ENCODE measurements around the gene IL6ST. TPM values are rescaled to one million over a fixed set of nuclear protein-coding genes. Genes with fewer than 3 reads are reported as not detected.
A peak's percentile ranks its signal among the peaks of the same experiment; 100 is the strongest.

The IL6ST gene
- total RNA-seq, 2 experiments from 2014 or later, result 117 to 130 TPM

- H3K27me3 Mint-ChIP-seq, result no peaks in the 10 kb centered on the region
- ChIA-PET POLR2A (interaction anchor here (0.6 kb wide), 1 partner anchor 47 kb away, joined by 3 read pairs; no protein-coding TSS in a partner anchor), CTCF (interaction anchor here (0.6 to 2.8 kb wide), 27 partner anchors 10 to 1585 kb away, joined by 3 to 15 read pairs (median 3); no protein-coding TSS in a partner anchor)
- H3K4me1 Mint-ChIP-seq, result peaks cover 3% of the 10 kb centered on the region
- H3K9me3 Mint-ChIP-seq, result no peaks in the 10 kb centered on the region
- H3K27ac Mint-ChIP-seq, result no peak overlapping the region
- H3K36me3 Mint-ChIP-seq (ENCODE audit: low read depth), result peaks cover 37% of the 10 kb centered on the region
- H3K4me3 Mint-ChIP-seq, result no peak overlapping the region
- peak; percentile 79 for DNase-seq
These were observed 58.6 kb downstream of the IL6ST start for GRCh38 chr5:55936100-55936693.

GRCh38 chr5:55935371-55935770 is 59.4 kb downstream of the IL6ST start:
- H3K4me1 Mint-ChIP-seq, result peaks cover 3% of the 10 kb centered on the region
- POLR2A ChIA-PET, result interaction anchor here (0.6 kb wide), 1 partner anchor 123 kb away, joined by 3 read pairs; no protein-coding TSS in a partner anchor
- no peak overlapping the region for H3K4me3 Mint-ChIP-seq
- no peak overlapping the region for H3K27ac Mint-ChIP-seq
- DNase-seq, result no peak
- H3K9me3 Mint-ChIP-seq, result no peaks in the 10 kb centered on the region
- CTCF ChIA-PET, result interaction anchor here (0.6 to 2.8 kb wide), 10 partner anchors 11 to 266 kb away, joined by 3 to 15 read pairs (median 3); no protein-coding TSS in a partner anchor
- no peaks in the 10 kb centered on the region for H3K27me3 Mint-ChIP-seq
- peaks cover 32% of the 10 kb centered on the region for H3K36me3 Mint-ChIP-seq (ENCODE audit: low read depth)

DNA sequence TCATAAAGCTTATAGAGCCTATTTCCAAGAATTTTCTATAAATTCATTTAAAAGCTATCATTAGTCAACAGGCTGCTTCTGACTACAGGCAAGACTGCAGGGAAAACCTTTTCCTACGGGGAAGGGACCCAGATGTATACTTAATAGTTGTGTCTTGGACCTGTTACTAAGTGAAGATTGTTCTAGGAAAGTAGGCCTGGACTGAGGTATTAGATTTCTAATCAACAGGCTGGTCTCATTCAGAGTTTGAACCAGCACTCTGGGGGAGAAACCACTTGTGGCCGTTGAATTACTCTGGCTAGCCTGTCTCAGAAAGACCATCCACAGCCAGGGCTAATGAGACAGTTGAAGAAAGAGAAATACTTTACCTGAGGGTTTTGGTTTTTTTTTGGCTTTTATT is 60.0 kb downstream of the IL6ST start:
- H3K27ac Mint-ChIP-seq, result no peak overlapping the region
- no peaks in the 10 kb centered on the region for H3K9me3 Mint-ChIP-seq
- DNase-seq, result no peak
- no peak overlapping the region for H3K4me3 Mint-ChIP-seq
- ChIA-PET POLR2A (interaction anchor here (0.6 to 0.7 kb wide), 2 partner anchors 124 to 520 kb away, joined by 3 read pairs; no protein-coding TSS in a partner anchor), CTCF (interaction anchor here (0.9 to 2.8 kb wide), 8 partner anchors 11 to 267 kb away, joined by 3 to 15 read pairs (median 6); no protein-coding TSS in a partner anchor)
- H3K27me3 Mint-ChIP-seq, result no peaks in the 10 kb centered on the region
- peaks cover 28% of the 10 kb centered on the region for H3K36me3 Mint-ChIP-seq (ENCODE audit: low read depth)
- peaks cover 4% of the 10 kb centered on the region for H3K4me1 Mint-ChIP-seq

DNA sequence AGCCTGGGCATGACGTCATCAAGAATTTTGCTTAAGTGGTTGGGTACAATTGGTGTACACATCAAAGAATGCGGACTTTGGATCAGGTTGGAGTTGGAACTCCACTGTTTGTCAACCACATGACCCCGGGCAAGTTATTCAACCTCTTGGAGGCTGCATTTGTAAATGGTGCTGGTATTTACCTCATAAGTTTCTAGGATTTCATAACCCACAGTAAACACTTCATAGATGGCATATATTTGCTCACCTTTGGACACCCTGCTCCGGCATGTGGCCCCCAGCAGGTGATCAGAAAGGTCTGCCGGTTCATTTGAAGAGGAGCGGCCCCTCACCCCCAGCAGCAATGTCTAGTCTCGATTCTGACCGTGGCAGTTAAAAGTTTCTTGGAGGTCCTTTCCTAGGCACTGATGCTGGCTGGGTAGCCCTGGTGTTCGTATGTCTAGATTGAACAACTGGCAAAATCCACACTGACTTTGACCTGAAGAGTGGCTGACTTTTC is 60.6 kb downstream of the IL6ST start:
- CTCF ChIA-PET, result interaction anchor here (1.5 to 2.3 kb wide), 2 partner anchors 27 to 268 kb away, joined by 3 to 11 read pairs; no protein-coding TSS in a partner anchor
- POLR2A ChIA-PET, result no interaction called here
- Mint-ChIP-seq H3K9me3 (no peaks in the 10 kb centered on the region), H3K36me3 (ENCODE audit: low read depth) (peaks cover 25% of the 10 kb centered on the region), H3K4me1 (peaks cover 4% of the 10 kb centered on the region), H3K27ac (no peak overlapping the region), H3K4me3 (no peak overlapping the region), H3K27me3 (no peaks in the 10 kb centered on the region)
- DNase-seq, result no peak

- H3K27me3 Mint-ChIP-seq, result no peaks in the 10 kb centered on the region
- CTCF ChIA-PET, result interaction anchor here (1.0 to 1.2 kb wide), 2 partner anchors 215 to 267 kb away, joined by 3 to 4 read pairs; no protein-coding TSS in a partner anchor
- H3K4me3 Mint-ChIP-seq, result no peak overlapping the region
- no peak overlapping the region for H3K27ac Mint-ChIP-seq
- no peaks in the 10 kb centered on the region for H3K9me3 Mint-ChIP-seq
- POLR2A ChIA-PET, result no interaction called here
- DNase-seq, result no peak
- H3K4me1 Mint-ChIP-seq, result peaks cover 4% of the 10 kb centered on the region
- H3K36me3 Mint-ChIP-seq (ENCODE audit: low read depth), result peaks cover 18% of the 10 kb centered on the region
These were observed 61.2 kb downstream of the IL6ST start for GRCh38 chr5:55933377-55934114.

DNA sequence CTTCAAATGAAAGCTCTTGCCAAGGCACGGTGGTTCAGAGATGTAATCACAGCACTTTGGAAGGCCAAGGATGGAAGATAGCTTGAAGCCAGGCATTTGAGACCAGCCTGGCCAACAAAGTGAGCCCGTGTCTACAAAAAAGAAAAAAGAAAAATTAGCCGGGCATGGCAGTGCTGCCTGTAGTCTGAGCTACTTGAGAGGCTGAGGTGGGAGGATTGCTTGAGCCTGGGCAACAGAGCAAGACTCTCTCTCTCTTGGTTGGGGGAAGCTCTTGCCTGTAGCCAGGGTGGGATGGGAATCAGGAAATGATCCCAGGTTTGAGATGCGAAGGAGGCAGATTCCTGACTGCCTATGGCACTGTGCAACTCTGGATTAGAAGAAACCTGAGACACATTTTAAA is 62.1 kb downstream of the IL6ST start:
- POLR2A ChIA-PET, result no interaction called here
- no peak for DNase-seq
- H3K36me3 Mint-ChIP-seq (ENCODE audit: low read depth), result peaks cover 11% of the 10 kb centered on the region
- H3K4me3 Mint-ChIP-seq, result no peak overlapping the region
- no peaks in the 10 kb centered on the region for H3K9me3 Mint-ChIP-seq
- peaks cover 4% of the 10 kb centered on the region for H3K4me1 Mint-ChIP-seq
- H3K27me3 Mint-ChIP-seq, result no peaks in the 10 kb centered on the region
- CTCF ChIA-PET, result interaction anchor here (1.0 to 1.2 kb wide), 2 partner anchors 215 to 268 kb away, joined by 3 to 4 read pairs; no protein-coding TSS in a partner anchor
- H3K27ac Mint-ChIP-seq, result no peak overlapping the region

- CTCF ChIA-PET, result no interaction called here
- Mint-ChIP-seq H3K27me3 (no peaks in the 10 kb centered on the region), H3K27ac (no peak overlapping the region), H3K4me3 (no peak overlapping the region), H3K9me3 (no peaks in the 10 kb centered on the region), H3K36me3 (ENCODE audit: low read depth) (peaks cover 2% of the 10 kb centered on the region), H3K4me1 (peaks cover 1% of the 10 kb centered on the region)
- DNase-seq, result no peak
- POLR2A ChIA-PET, result interaction anchor here (0.6 kb wide), 1 partner anchor 171 kb away, joined by 4 read pairs; no protein-coding TSS in a partner anchor
These were observed 65.6 kb downstream of the IL6ST start for GRCh38 chr5:55929020-55929799.

DNA sequence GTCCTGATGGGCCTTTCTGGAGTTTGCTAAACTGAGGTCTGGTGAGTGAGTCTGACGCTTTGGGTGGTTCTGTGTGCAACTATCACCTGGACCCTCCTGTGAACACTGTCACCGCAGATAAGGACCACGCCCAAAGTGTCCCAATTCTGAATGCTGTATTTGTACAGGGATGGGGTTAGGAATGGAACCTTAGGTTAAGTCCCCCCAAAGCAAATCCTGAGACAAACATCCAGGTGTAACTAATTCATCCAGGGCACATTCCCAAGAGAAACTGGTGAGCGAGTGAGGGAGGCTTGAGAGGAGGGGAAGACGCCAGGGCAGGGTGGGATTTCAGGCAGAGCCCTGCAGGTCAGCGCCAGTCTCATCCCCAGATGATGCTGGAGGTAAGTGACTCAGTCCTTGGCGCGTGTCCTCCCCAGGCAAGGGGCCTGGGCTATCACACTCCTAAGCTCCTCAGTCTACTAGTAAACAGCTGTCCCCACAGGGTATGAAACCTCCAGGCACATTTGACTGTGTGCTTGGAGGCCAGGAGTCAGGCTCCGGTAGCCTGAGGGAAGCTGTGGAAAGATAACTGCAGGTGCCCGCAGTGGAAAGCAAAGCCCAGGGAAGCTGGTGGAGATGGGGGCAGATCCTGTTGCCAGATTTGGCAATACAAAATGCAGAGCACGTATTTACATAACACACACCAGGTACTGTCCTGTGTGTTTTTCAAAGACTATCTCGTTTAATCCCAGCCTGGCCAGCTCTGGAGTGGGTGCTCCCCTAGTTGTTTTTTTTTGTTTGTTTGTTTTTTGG is 66.7 kb downstream of the IL6ST start:
- H3K9me3 Mint-ChIP-seq, result no peaks in the 10 kb centered on the region
- peaks cover 10% of the 10 kb centered on the region for H3K4me1 Mint-ChIP-seq
- no peaks in the 10 kb centered on the region for H3K36me3 Mint-ChIP-seq (ENCODE audit: low read depth)
- H3K27ac Mint-ChIP-seq, result no peak overlapping the region
- ChIA-PET CTCF (interaction anchor here (0.5 kb wide), 1 partner anchor 684 kb away, joined by 4 read pairs; no protein-coding TSS in a partner anchor), POLR2A (no interaction called here)
- DNase-seq, result no peak
- H3K4me3 Mint-ChIP-seq, result no peak overlapping the region
- H3K27me3 Mint-ChIP-seq, result no peaks in the 10 kb centered on the region

- Mint-ChIP-seq H3K9me3 (no peaks in the 10 kb centered on the region), H3K36me3 (ENCODE audit: low read depth) (no peaks in the 10 kb centered on the region), H3K27ac (no peak overlapping the region), H3K4me1 (peaks cover 13% of the 10 kb centered on the region), H3K4me3 (no peak overlapping the region), H3K27me3 (no peaks in the 10 kb centered on the region)
- ChIA-PET POLR2A (no interaction called here), CTCF (no interaction called here)
- no peak for DNase-seq
These were observed 68.3 kb downstream of the IL6ST start for GRCh38 chr5:55926476-55926875.

DNA sequence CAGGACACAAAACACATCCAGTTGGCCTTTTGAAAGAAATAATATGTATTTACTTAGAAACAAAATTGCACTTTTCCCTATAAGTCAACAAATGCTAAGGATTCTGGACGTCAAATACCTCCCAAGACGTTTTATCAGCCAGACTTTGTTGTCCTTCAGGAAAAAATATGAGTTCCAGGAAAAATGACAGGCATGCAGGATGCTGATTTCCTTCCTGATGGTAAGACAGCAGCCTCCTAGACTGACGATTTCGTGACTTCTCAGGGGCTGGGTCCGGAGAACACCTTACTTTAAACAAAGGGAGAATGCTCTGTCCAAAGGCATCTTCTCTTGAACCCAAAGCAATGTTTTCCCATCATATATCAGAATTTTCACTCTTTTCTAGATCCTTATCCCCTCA is 69.1 kb downstream of the IL6ST start:
- H3K27ac Mint-ChIP-seq, result no peak overlapping the region
- no peak overlapping the region for H3K4me3 Mint-ChIP-seq
- peaks cover 14% of the 10 kb centered on the region for H3K4me1 Mint-ChIP-seq
- POLR2A ChIA-PET, result no interaction called here
- H3K27me3 Mint-ChIP-seq, result no peaks in the 10 kb centered on the region
- no peaks in the 10 kb centered on the region for H3K36me3 Mint-ChIP-seq (ENCODE audit: low read depth)
- CTCF ChIA-PET, result interaction anchor here (1.5 kb wide), 1 partner anchor 13 kb away, joined by 4 read pairs; no protein-coding TSS in a partner anchor
- no peaks in the 10 kb centered on the region for H3K9me3 Mint-ChIP-seq
- DNase-seq, result no peak

- no peaks in the 10 kb centered on the region for H3K9me3 Mint-ChIP-seq
- H3K27me3 Mint-ChIP-seq, result no peaks in the 10 kb centered on the region
- no peak overlapping the region for H3K4me3 Mint-ChIP-seq
- H3K36me3 Mint-ChIP-seq (ENCODE audit: low read depth), result no peaks in the 10 kb centered on the region
- H3K4me1 Mint-ChIP-seq, result peaks cover 18% of the 10 kb centered on the region
- ChIA-PET POLR2A (no interaction called here), CTCF (interaction anchor here (1.2 to 3.6 kb wide), 3 partner anchors 11 to 19 kb away, joined by 3 to 15 read pairs (median 4); no protein-coding TSS in a partner anchor)
- no peak for DNase-seq
- H3K27ac Mint-ChIP-seq, result no peak overlapping the region
These were observed 69.6 kb downstream of the IL6ST start for GRCh38 chr5:55925181-55925580.

- H3K4me3 Mint-ChIP-seq, result no peak overlapping the region
- ChIA-PET CTCF (interaction anchor here (1.2 to 3.6 kb wide), 3 partner anchors 11 to 18 kb away, joined by 3 to 15 read pairs (median 4); no protein-coding TSS in a partner anchor), POLR2A (no interaction called here)
These were observed 70.0 kb downstream of the IL6ST start for GRCh38 chr5:55924744-55925143.

More at GRCh38 chr5:55924744-55925143, 70.0 kb downstream of the IL6ST start:
- no peaks in the 10 kb centered on the region for H3K9me3 Mint-ChIP-seq
- H3K27ac Mint-ChIP-seq, result no peak overlapping the region
- H3K36me3 Mint-ChIP-seq (ENCODE audit: low read depth), result no peaks in the 10 kb centered on the region
- no peak for DNase-seq
- H3K27me3 Mint-ChIP-seq, result no peaks in the 10 kb centered on the region
- H3K4me1 Mint-ChIP-seq, result peaks cover 22% of the 10 kb centered on the region

Data from activated CD4-positive, alpha-beta T cell treated with anti-CD3 and anti-CD28 coated beads, Interleukin-2, amount 10 ng/mL, durations not matched to agents 7 days and 5 days (primary cell).